B cell (primary cell): ENCODE results near the gene ULK1. TPM values are rescaled to one million over a fixed set of nuclear protein-coding genes. Genes with fewer than 3 reads are reported as not detected.

Experiments
- ATAC-seq: fragments of 200-7000 bp; cut with Tn5 transposase; one replicate; pipeline ENCODE4 v1.10.0; 2021; ENCODE audit warnings: low read depth, mild to moderate bottlenecking, moderate number of reproducible peaks, moderate library complexity
- CTCF ChIA-PET: fragments of 350-600 bp; sonication (Branson Sonifier 250); formaldehyde crosslinking; loops from one replicate; lab custom pipeline; 2021; ENCODE audit warnings: antibody characterized with exemption, inconsistent platforms; lab: Charles Lee
- POLR2A ChIA-PET: fragments of 350-600 bp; sonication (Branson Sonifier 250); formaldehyde crosslinking; loops from one replicate; lab custom pipeline; 2021; ENCODE audit warnings: antibody characterized with exemption; lab: Charles Lee
- DNase-seq: peaks from one replicate; pipeline ENCODE4 v3.0.0; 2013
- H2AFZ ChIP-seq: 2 replicates; pipeline ENCODE4 v1.6.1; 2012; ENCODE audit warnings: mild to moderate bottlenecking, low read depth, low read length; ENCODE audit not compliant: insufficient read depth, poor library complexity, severe bottlenecking
- H3K27ac ChIP-seq, 2 donors: 1 replicate in 1 of 2; 2 replicates in 1 of 2; pipeline ENCODE4 v1.5.1; 2012 to 2013; ENCODE audit warnings: low read length in 2 of 2, mild to moderate bottlenecking in 2 of 2, moderate library complexity in 1 of 2
- H3K27me3 ChIP-seq, 4 experiments: fragments of 200-600 bp in 1 of 4; sonication (generic) in 1 of 4; replicated peaks in 1 of 4; 1 replicate in 2 of 4; 2 replicates in 2 of 4; pipeline versions ENCODE4 v1.6.1 to v1.7.0; 2013 to 2016; ENCODE audit warnings: low read length in 3 of 4, mild to moderate bottlenecking in 2 of 4, mixed read lengths in 1 of 4, moderate library complexity in 1 of 4; ENCODE audit not compliant: insufficient read depth in 4 of 4, control insufficient read depth in 3 of 4; ENCODE audit errors: control extremely low read depth in 1 of 4
- H3K36me3 ChIP-seq, 2 experiments: replicated peaks in 1 of 2; 1 replicate in 1 of 2; 2 replicates in 1 of 2; pipeline versions ENCODE4 v1.6.1 to v1.7.1; 2013; ENCODE audit warnings: low read length in 1 of 2; ENCODE audit not compliant: insufficient read depth in 2 of 2, control insufficient read depth in 1 of 2; ENCODE audit errors: control extremely low read depth in 1 of 2, extremely low read depth in 1 of 2
- H3K4me1 ChIP-seq, 2 donors: fragments of 200-600 bp in 1 of 2; sonication (generic) in 1 of 2; 1 replicate in 1 of 2; 2 replicates in 1 of 2; pipeline versions ENCODE4 v1.5.1 to v1.6.1; 2013 to 2017; ENCODE audit warnings: low read length in 2 of 2; ENCODE audit not compliant: control insufficient read depth in 2 of 2, insufficient read depth in 2 of 2
- H3K4me2 ChIP-seq: replicated peaks from 2 replicates; pipeline ENCODE3; 2012; ENCODE audit warnings: mild to moderate bottlenecking, low read depth, low read length; ENCODE audit not compliant: poor library complexity, severe bottlenecking
- H3K4me3 ChIP-seq, 5 experiments: fragments of 200-600 bp in 1 of 5; sonication (generic) in 1 of 5; 1 replicate in 3 of 5; 2 replicates in 2 of 5; pipeline versions ENCODE4 v1.5.1 to v1.7.0; 2011 to 2016; ENCODE audit warnings: low read length in 4 of 5, mild to moderate bottlenecking in 4 of 5, low read depth in 2 of 5, control low read depth in 1 of 5, moderate library complexity in 1 of 5; ENCODE audit not compliant: insufficient read depth in 1 of 5; ENCODE audit errors: control extremely low read depth in 1 of 5, extremely low read depth in 1 of 5
- H3K79me2 ChIP-seq: fragments of 200-600 bp; sonication (generic); one replicate; pipeline ENCODE4 v1.6.0; 2016; ENCODE audit warnings: low read length; ENCODE audit not compliant: control insufficient read depth, insufficient read depth
- H3K9ac ChIP-seq: fragments of 200-600 bp; sonication (generic); 2 replicates; pipeline ENCODE4 v1.6.1; 2017; ENCODE audit warnings: mild to moderate bottlenecking, low read length, moderate library complexity
- H3K9me3 ChIP-seq, 3 donors: one replicate each; pipeline versions ENCODE4 v1.6.1 to v1.7.1; 2013; ENCODE audit warnings: low read length in 2 of 3; ENCODE audit not compliant: control insufficient read depth in 2 of 3, insufficient read depth in 1 of 3; ENCODE audit errors: control extremely low read depth in 1 of 3
- H4K20me1 ChIP-seq: 2 replicates; pipeline ENCODE4 v1.6.0; 2012; ENCODE audit warnings: mild to moderate bottlenecking, low read length; ENCODE audit not compliant: insufficient read depth, control insufficient read depth, poor library complexity, severe bottlenecking
- H3K27ac Mint-ChIP-seq: one replicate; pipeline ENCODE4 v1.8.0; 2021; ENCODE audit warnings: mixed read lengths
- H3K27me3 Mint-ChIP-seq: one replicate; pipeline ENCODE4 v1.8.0; 2021; ENCODE audit warnings: mixed read lengths
- H3K4me1 Mint-ChIP-seq: one replicate; pipeline ENCODE4 v1.8.0; 2021; ENCODE audit warnings: mixed read lengths
- H3K4me3 Mint-ChIP-seq: one replicate; pipeline ENCODE4 v1.8.0; 2021; ENCODE audit warnings: mixed read lengths
- H3K9me3 Mint-ChIP-seq: one replicate; pipeline ENCODE4 v1.8.0; 2022; ENCODE audit warnings: mixed read lengths; ENCODE audit not compliant: insufficient read depth
- EZH2 ChIP-seq: IDR thresholded peaks from 2 replicates; pipeline ENCODE4 v1.6.1; 2012; ENCODE audit warnings: borderline replicate concordance, low read depth, mild to moderate bottlenecking, moderate library complexity, low read length; ENCODE audit not compliant: insufficient read depth, poor library complexity, severe bottlenecking
- WGBS: methylation state at CpG from one replicate; pipeline ENCODE4 v1.1.5; 2013; ENCODE audit warnings: missing lambda C conversion rate; ENCODE audit not compliant: insufficient coverage; 5-methylcytosine and 5-hydroxymethylcytosine counted together
- intact Hi-C: fragments of 100-400 bp; cut with micrococcal nuclease; formaldehyde crosslinking; loops from one replicate; pipeline ENCODE4 v1.10.0; 2022
- polyA plus RNA-seq: library from polyadenylated mRNA; depleted of rRNA; stranded (reverse); fragments of >200 nt; gene quantifications from 2 replicates; pipeline ENCODE4 v1.2.3, GENCODE V29; 2012
- total RNA-seq, 2 donors: library from RNA; stranded (reverse); fragments of 120-200 nt in 1 of 2; gene quantifications; 1 replicate in 1 of 2; 2 replicates in 1 of 2; pipeline versions ENCODE4 v1.2.3 to v1.2.4, GENCODE V29; 2013 to 2022
- TF ChIP-seq, protein P1 (sequence below): fragments of 200-600 bp; IDR thresholded peaks from one replicate; pipeline ENCODE4 v1.8.0; 2022; ENCODE audit warnings: antibody characterized with exemption, mild to moderate bottlenecking

Gene ULK1
- total and polyA plus RNA-seq, 2 donors (not counting 1 experiment from before 2014, with no cell fraction given) = 38.9 to 59.5 TPM

DNA sequence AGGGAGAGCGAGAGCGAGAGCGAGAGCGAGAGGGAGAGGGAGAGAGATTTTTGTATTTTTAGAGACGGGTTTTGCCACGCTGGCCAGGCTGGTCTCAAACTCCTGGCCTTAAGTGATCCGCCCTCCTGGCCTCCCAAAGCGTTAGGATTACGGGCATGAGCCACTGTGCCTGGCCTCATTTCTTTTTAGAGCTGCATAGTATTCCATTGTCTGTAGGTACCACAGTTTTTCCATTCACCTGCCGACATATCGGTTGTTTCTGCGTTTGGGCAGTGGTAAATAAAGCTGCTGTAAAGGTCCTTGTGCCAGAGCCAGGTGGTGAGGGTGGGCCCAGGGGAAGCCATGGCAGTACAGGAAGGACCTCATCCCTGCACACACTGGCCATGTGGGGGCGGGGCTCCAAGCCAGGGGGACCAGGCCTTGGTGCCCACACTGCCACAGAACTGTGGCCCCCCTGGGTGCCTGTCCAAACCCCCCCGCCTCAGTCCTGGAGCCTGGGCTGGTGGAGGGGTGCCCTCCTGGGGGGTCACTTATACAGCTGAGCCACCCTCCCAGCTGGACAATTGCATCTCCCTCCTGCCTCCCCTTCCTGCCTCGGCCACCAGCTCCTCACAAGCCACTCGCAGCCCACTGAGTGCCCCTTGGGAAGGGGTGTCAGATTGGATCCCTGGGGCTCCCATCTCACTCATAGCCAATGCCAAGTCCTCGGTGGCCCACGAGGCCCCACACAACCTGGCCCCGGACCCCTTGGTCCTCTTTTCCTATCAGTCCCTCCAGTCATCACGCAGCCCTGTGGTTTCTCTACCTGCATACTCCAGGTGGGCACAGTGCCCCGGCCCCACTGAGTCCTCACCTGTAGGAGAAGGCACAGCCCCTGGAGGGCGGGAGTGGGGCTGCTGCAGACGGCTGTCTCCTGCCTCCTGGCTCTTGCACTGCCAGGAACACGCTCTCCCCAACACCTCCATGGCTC lies 33.0 kb downstream of the ULK1 start:
- no peak for ATAC-seq
- POLR2A ChIA-PET = interaction anchor here (1.3 to 1.8 kb wide), 2 partner anchors 22 to 32 kb away, joined by 4 to 7 read pairs; partner anchors contain the start of gene EP400

More for the DNA sequence above, 33.0 kb downstream of the ULK1 start:
- Mint-ChIP-seq H3K9me3 (no peaks in the 10 kb centered on the region), H3K27ac (peak overlapping the region; percentile 81), H3K4me1 (peaks cover 48% of the 10 kb centered on the region), H3K27me3 (no peaks in the 10 kb centered on the region), H3K4me3 (peak overlapping the region; percentile 79)
- WGBS = 80% methylated on average over 18 of the region's 24 CpGs
- DNase-seq = peak; percentile 38
- no peak overlapping the region for H3K27ac ChIP-seq
- intact Hi-C loops = loop anchor here (10.0 kb wide), 4 partner anchors 103 to 1053 kb away; partner anchors contain the start of genes MMP17 and RAN
- H3K79me2 ChIP-seq = peaks cover 7% of the 10 kb centered on the region
- peaks cover 0 to 7% of the 10 kb centered on the region in 2 experiments for H3K36me3 ChIP-seq
- TF ChIP-seq, protein P1, sequence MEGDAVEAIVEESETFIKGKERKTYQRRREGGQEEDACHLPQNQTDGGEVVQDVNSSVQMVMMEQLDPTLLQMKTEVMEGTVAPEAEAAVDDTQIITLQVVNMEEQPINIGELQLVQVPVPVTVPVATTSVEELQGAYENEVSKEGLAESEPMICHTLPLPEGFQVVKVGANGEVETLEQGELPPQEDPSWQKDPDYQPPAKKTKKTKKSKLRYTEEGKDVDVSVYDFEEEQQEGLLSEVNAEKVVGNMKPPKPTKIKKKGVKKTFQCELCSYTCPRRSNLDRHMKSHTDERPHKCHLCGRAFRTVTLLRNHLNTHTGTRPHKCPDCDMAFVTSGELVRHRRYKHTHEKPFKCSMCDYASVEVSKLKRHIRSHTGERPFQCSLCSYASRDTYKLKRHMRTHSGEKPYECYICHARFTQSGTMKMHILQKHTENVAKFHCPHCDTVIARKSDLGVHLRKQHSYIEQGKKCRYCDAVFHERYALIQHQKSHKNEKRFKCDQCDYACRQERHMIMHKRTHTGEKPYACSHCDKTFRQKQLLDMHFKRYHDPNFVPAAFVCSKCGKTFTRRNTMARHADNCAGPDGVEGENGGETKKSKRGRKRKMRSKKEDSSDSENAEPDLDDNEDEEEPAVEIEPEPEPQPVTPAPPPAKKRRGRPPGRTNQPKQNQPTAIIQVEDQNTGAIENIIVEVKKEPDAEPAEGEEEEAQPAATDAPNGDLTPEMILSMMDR = no peak
- TF ChIP-seq EZH2 = no peak
- CTCF ChIA-PET = interaction anchor here (1.5 kb wide), 1 partner anchor 22 kb away, joined by 3 read pairs; no protein-coding TSS in a partner anchor
- no peak overlapping the region for H2AFZ ChIP-seq
- H3K4me2 ChIP-seq = peak overlapping the region; percentile 99
- no peaks in the 10 kb centered on the region for H4K20me1 ChIP-seq
- H3K27me3 ChIP-seq = no peaks in the 10 kb centered on the region
- H3K4me1 ChIP-seq = peaks cover 39 to 59% of the 10 kb centered on the region in 2 donors
- no peak overlapping the region for H3K4me3 ChIP-seq
- H3K9ac ChIP-seq = no peak overlapping the region
- H3K9me3 ChIP-seq = peaks cover 0 to 13% (median 0%) of the 10 kb centered on the region in 3 donors
